Measurements from ENCODE around the gene NIFK.
"Not testable (repeated sequence)": the region's sequence is repeated elsewhere in the genome, so short reads cannot be mapped to it uniquely, and the experiment has no call there.

Gene NIFK

DNA sequence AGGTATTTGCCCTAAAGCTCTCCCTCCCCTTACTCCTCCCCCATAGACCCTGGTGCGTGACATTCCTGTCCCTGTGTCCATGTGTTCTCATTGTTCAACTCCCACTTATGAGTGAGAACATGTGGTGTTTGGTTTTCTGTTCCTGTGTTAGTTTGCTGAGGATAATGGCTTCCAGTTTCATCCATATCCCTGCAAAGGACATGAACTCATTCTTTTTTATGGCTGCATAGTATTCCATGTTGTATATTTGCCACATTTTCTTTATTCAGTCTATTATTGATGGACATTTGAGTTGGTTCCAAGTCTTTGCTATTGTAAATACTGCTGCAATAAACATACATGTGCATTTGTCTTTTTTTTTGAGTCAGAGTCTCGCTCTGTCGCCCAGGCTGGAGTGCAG is 46.1 kb downstream of the NIFK start:
- DNase-seq, result not testable (repeated sequence)

DNA sequence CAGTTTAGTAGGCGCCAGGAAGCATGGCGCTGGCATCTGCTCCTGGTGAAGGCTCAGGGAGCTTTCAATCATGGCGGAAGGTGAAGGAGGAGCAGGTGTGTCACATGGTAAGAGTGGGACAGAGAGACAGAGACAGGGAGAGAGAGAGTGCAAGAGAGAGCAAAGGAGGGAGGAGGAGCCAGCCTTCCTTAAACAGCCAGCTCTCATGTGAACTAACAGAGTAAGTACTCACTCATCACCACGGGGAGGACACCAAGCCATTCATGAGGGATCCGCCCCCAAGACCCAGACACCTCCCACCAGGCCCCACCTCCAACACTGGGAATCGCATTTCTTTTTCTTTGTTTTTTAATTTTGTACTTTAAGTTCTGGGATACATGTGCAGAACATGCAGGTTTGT is 46.6 kb downstream of the NIFK start:
- DNase-seq, result no peak

DNA sequence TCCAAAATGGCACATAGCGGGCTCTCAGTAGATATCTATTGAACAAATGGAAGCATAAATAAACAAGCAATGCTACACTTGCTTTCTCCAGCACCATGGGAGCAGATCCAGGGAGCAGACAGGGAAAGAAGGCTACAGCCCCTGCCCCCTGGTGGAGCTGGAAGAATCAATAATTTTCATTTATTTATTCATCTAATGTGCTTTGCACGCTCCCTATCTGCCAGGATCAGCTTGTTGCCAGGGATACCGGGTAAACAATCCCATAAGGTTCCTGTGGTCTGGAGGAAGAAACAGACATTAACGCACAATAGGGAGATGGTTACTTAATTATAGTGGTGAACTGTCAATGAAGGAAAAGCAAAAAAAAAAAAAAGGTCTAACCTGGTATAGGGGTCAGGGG is 47.3 kb downstream of the NIFK start:
- peak; percentile 58 for DNase-seq

DNA sequence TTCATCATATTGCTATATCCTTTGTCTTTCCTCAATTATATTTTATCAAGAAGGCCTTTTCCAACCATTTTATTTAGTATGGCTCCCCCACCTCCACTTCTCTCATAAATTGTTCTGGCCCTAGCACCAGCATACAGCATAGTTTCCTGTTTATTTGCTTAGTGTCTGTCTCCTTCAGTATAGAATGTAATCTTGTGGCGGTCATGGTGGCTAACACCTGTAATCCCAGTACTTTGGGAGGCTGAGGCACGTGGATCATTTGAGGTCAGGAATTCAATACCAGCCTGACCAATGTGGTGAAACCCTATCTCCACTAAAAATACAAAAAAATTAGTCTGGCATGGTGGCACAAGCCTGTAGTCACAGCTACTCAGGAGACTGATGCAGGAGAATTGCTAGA is 47.9 kb downstream of the NIFK start:
- DNase-seq, result no peak

DNA sequence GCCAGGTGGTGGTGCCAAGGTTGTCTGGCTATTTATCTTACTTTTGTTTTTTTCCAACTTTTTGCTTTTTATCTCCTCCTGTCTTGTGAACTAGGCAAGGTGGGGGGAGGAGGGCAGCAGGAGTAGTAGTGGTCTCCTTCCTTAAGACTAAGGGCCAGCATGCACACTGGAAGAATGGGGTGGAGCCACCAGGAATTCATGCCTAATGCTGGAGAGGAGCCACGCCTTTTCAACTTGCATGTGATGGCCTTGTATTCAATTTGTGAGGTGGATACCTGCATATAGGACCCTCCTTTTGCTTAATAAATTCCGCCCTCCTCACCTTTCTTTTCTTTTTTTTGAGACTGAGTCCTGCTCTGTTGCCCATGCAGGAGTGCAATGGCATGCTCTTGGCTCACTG is 49.8 kb downstream of the NIFK start:
- DNase-seq, result no peak

DNA sequence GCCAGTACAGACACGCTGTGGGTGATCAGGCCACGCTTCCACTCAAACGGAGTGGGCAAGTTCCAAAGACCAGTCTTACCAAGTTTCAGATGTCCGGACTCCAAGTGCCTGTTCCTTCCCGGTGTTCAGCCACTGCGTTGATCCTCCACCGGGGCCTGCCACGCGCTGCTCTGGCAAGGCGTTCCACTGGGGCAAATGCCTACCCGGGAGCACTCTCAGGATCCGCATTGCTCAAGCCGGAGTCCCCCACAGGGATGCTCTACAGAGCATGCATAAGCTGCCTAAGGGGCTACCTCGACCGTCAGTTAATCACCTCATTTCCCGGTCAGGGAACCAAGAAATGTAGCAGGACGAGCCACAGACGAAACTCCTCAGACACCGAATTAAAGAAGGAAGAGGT is 50.5 kb downstream of the NIFK start:
- no peak for DNase-seq

DNA sequence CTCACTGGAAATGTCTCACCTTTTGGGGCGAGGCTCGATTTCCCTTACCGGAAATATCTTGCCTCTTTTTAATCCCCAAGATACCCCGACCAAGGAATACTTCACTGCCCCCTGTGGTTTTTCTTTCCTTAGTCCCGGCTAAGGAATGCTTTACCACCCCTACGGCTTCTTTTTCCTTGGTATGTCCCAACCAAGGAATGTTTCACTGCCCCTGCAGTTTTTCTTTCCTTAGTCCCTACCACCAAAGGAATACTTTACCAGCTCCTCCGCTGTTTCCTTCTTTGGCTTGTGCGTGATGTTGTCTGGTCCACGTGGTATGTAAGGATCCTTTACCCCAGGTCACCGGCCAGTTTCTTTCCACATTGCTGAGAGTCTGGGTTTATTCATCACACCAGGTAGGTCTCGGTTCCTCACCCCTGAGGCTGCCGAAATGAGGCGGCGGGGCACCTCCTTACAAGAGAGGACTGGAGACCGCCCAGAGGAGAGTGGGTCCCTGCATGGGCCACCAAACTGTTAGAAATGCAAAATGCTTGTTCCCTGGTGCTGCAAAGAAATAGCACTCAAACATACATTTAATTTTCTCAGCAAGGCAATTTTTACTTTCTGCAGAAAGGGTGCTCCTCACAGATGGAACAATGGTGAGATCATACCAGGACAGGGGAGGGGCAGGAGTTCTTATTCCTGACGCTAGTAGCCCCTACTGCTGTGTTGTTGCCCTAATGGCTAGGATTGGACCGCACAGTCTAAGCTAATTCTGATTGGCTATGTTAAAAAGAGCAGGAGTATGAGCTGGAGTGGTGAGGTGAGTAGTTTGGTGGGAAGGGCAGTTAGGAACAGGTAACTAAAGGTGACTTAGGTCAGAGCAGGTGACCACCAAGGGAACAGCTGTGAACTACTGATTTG is 54.0 kb downstream of the NIFK start:
- no peak for DNase-seq

DNA sequence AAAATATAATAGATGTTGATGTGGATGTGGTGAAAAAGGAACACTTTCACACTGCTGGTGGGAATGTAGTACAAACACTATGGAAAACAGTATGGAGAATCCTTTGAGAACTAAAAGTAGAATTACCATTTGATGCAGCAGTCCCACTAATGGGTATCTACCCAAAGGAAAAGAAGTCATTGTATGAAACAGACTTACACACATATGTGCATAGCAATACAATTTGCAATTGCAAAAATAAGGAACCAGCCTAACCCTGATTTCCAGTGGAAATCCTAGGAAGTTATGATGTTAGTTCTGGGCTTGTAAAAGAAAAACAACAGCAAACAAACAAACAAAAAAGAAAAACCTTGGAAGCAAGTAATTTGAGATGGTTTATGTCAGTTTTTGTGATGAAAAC is 58.8 kb downstream of the NIFK start:
- no peak for DNase-seq
